ENCODE data around the gene TTC33.

GRCh38 chr5:40605295-40605958 lies 150.3 kb downstream of the TTC33 start:
- TF ChIP-seq CTCF (IDR thresholded peaks at IDR 0.05) (no peak), POLR2A (IDR thresholded peaks at IDR 0.05) (no peak)

Measured in right lobe of liver (tissue), 4 donors.